SK-N-SH (cell line): ENCODE measurements around the gene FBXL12. TPM values are rescaled to one million over a fixed set of nuclear protein-coding genes. Genes with fewer than 3 reads are reported as not detected.

Experiments
- CTCF ChIA-PET: fragments of 300-600, 350-600 bp; formaldehyde crosslinking; extraction: SDS; loops from one replicate; lab custom pipeline; 2021; lab: Yijun Ruan, JAX
- POLR2A ChIA-PET: fragments of 350-600 bp; sonication (Branson Sonifier 250); formaldehyde crosslinking; extraction: SDS; loops from one replicate; lab custom pipeline; 2020; ENCODE audit warnings: antibody characterized with exemption, inconsistent platforms; lab: Yijun Ruan, JAX
- DNase-seq: peaks from one replicate; pipeline ENCODE4 v3.0.0; 2012
- H2AFZ ChIP-seq: fragments of 200-600 bp; sonication (generic); 2 replicates; pipeline ENCODE4 v1.8.1; 2016; ENCODE audit warnings: antibody characterized with exemption, mild to moderate bottlenecking, low read depth
- H3F3A ChIP-seq: fragments of 200-600 bp; sonication (generic); replicated peaks from 2 replicates; pipeline ENCODE3; 2016; ENCODE audit warnings: antibody characterized with exemption, mild to moderate bottlenecking; ENCODE audit not compliant: insufficient read depth
- H3K27ac ChIP-seq, 2 experiments: fragments of 200-500 bp in 1 of 2; fragments of 200-600 bp in 1 of 2; sonication (Bioruptor generic) in 1 of 2; sonication (generic), shearing (Covaris generic) in 1 of 2; 2 replicates each; pipeline versions ENCODE4 v1.5.1 to v1.6.1; 2014 to 2016; ENCODE audit warnings: low read depth in 2 of 2, inconsistent platforms in 1 of 2, low read length in 1 of 2, mild to moderate bottlenecking in 1 of 2, mixed read lengths in 1 of 2
- H3K27me3 ChIP-seq: fragments of 200-600 bp; sonication (generic), shearing (Covaris generic); 2 replicates; pipeline ENCODE4 v1.6.1; 2016; ENCODE audit warnings: mixed run types; ENCODE audit not compliant: insufficient read depth
- H3K36me3 ChIP-seq, 2 experiments: fragments of 200-500 bp in 1 of 2; fragments of 200-600 bp in 1 of 2; sonication (Bioruptor generic) in 1 of 2; sonication (generic) in 1 of 2; replicated peaks in 1 of 2; 2 replicates each; pipeline versions ENCODE3 to v1.5.1; 2014 to 2016; ENCODE audit warnings: low read length in 1 of 2, mild to moderate bottlenecking in 1 of 2; ENCODE audit not compliant: insufficient read depth in 2 of 2, control insufficient read depth in 1 of 2
- H3K4me1 ChIP-seq, 2 experiments: fragments of 200-500 bp in 1 of 2; fragments of 200-600 bp in 1 of 2; sonication (Bioruptor generic) in 1 of 2; sonication (generic), shearing (Covaris generic) in 1 of 2; 2 replicates each; pipeline versions ENCODE4 v1.5.1 to v1.6.1; 2014 to 2016; ENCODE audit warnings: low read depth in 1 of 2, low read length in 1 of 2, mixed run types in 1 of 2; ENCODE audit not compliant: insufficient read depth in 2 of 2, control insufficient read depth in 1 of 2
- H3K4me2 ChIP-seq: fragments of 200-600 bp; sonication (generic), shearing (Covaris generic); 2 replicates; pipeline ENCODE4 v1.6.1; 2017; ENCODE audit warnings: mixed run types
- H3K4me3 ChIP-seq, 2 experiments: fragments of 200-500 bp in 1 of 2; fragments of 200-600 bp in 1 of 2; sonication (Bioruptor generic) in 1 of 2; sonication (generic), shearing (Covaris generic) in 1 of 2; 2 replicates each; pipeline versions ENCODE4 v1.5.1 to v1.8.1; 2014 to 2016; ENCODE audit warnings: low read depth in 2 of 2, inconsistent platforms in 1 of 2, low read length in 1 of 2, mild to moderate bottlenecking in 1 of 2, mixed read lengths in 1 of 2, moderate library complexity in 1 of 2
- H3K79me2 ChIP-seq: fragments of 200-600 bp; sonication (generic); 2 replicates; pipeline ENCODE4 v1.8.1; 2017; ENCODE audit warnings: mild to moderate bottlenecking; ENCODE audit not compliant: insufficient read depth
- H3K9ac ChIP-seq: fragments of 200-600 bp; sonication (generic); 2 replicates; pipeline ENCODE4 v1.6.1; 2017; ENCODE audit warnings: mixed run types
- H3K9me2 ChIP-seq: fragments of 200-600 bp; sonication (generic); 2 replicates; pipeline ENCODE4 v1.6.1; 2017; ENCODE audit warnings: mixed run types
- H3K9me3 ChIP-seq: fragments of 200-600 bp; sonication (generic); 2 replicates; pipeline ENCODE4 v1.6.1; 2017; ENCODE audit warnings: mixed run types, mild to moderate bottlenecking, moderate library complexity
- H4K20me1 ChIP-seq: fragments of 200-600 bp; sonication (generic); 2 replicates; pipeline ENCODE4 v1.6.1; 2017; ENCODE audit warnings: mild to moderate bottlenecking, mixed run types; ENCODE audit not compliant: insufficient read depth
- CHD2 ChIP-seq: fragments of 150-350 bp; IDR thresholded peaks from 2 replicates; pipeline ENCODE4 v1.6.1; 2018; ENCODE audit warnings: low read length; ENCODE audit not compliant: partially characterized antibody
- ELF1 ChIP-seq: IDR thresholded peaks from 2 replicates; pipeline ENCODE4 v1.4.0; 2012
- EP300 ChIP-seq, 2 experiments: IDR thresholded peaks; 2 replicates each; pipeline versions ENCODE4 v1.4.0 to v1.6.1; 2012; ENCODE audit warnings: borderline replicate concordance in 1 of 2, low read depth in 1 of 2, low read length in 1 of 2
- EZH2phosphoT487 ChIP-seq: fragments of 200-600 bp; sonication (generic); IDR thresholded peaks from 2 replicates; pipeline ENCODE4 v1.6.1; 2017; ENCODE audit warnings: low read depth, mixed run types, mild to moderate bottlenecking, antibody characterized with exemption, moderate library complexity, borderline replicate concordance
- FOSL2 ChIP-seq: IDR thresholded peaks from 2 replicates; pipeline ENCODE4 v1.4.0; 2012; ENCODE audit warnings: low read depth, mild to moderate bottlenecking, moderate library complexity, borderline replicate concordance
- FOXJ3 ChIP-seq: sonication (generic); formaldehyde crosslinking; IDR thresholded peaks from 2 replicates; pipeline ENCODE4 v1.5.1; 2020; ENCODE audit warnings: mild to moderate bottlenecking, missing genetic modification reagents
- GABPA ChIP-seq: IDR thresholded peaks from 2 replicates; pipeline ENCODE4 v1.4.0; 2012; ENCODE audit warnings: low read depth, mild to moderate bottlenecking
- NRF1 ChIP-seq: IDR thresholded peaks from 2 replicates; pipeline ENCODE4 v1.6.1; 2012; ENCODE audit warnings: low read depth, mild to moderate bottlenecking, low read length
- RAD21 ChIP-seq: IDR thresholded peaks from 2 replicates; pipeline ENCODE4 v1.6.1; 2012; ENCODE audit warnings: mild to moderate bottlenecking, low read length
- REST ChIP-seq: IDR thresholded peaks from 2 replicates; pipeline ENCODE4 v1.6.1; 2012; ENCODE audit warnings: mild to moderate bottlenecking, low read depth, low read length, moderate library complexity
- RFX5 ChIP-seq: IDR thresholded peaks from 2 replicates; pipeline ENCODE4 v1.6.1; 2012; ENCODE audit warnings: mild to moderate bottlenecking, improper control_type of control experiment, low read length
- RXRA ChIP-seq: IDR thresholded peaks from 2 replicates; pipeline ENCODE4 v1.4.0; 2012; ENCODE audit warnings: low read depth, mild to moderate bottlenecking, borderline replicate concordance
- SIN3A ChIP-seq: IDR thresholded peaks from 2 replicates; pipeline ENCODE4 v1.6.1; 2012; ENCODE audit warnings: low read depth, mild to moderate bottlenecking, low read length, moderate library complexity, borderline replicate concordance
- SMC3 ChIP-seq: IDR thresholded peaks from 2 replicates; pipeline ENCODE4 v1.6.1; 2012; ENCODE audit warnings: low read depth, low read length, improper control_type of control experiment
- TAF1 ChIP-seq: IDR thresholded peaks from 2 replicates; pipeline ENCODE4 v1.6.1; 2012; ENCODE audit warnings: low read depth, mild to moderate bottlenecking, low read length, moderate library complexity, borderline replicate concordance
- TEAD4 ChIP-seq: IDR thresholded peaks from 2 replicates; pipeline ENCODE4 v1.4.0; 2012; ENCODE audit warnings: mild to moderate bottlenecking, borderline replicate concordance; ENCODE audit not compliant: insufficient read depth
- USF2 ChIP-seq: fragments of 150-350 bp; IDR thresholded peaks from 2 replicates; pipeline ENCODE4 v1.6.1; 2017; ENCODE audit warnings: antibody characterized with exemption, low read length, low read depth, borderline replicate concordance
- YY1 ChIP-seq: IDR thresholded peaks from 2 replicates; pipeline ENCODE4 v1.4.0; 2012; ENCODE audit warnings: low read depth, mild to moderate bottlenecking
- WGBS: methylation state at CpG from one replicate; pipeline ENCODE4 v1.1.6; 2017; ENCODE audit warnings: low lambda C conversion rate; 5-methylcytosine and 5-hydroxymethylcytosine counted together
- polyA plus RNA-seq, 3 experiments: library from polyadenylated mRNA; depleted of rRNA; stranded (reverse); fragments of >200 nt; gene quantifications; 2 replicates each; pipeline ENCODE4 v1.2.3, GENCODE V29; 2012
- TF ChIP-seq, protein P1 (sequence below): IDR thresholded peaks from 2 replicates; pipeline ENCODE4; 2012

FBXL12 gene
- polyA plus RNA-seq, 1 of the 3 experiments (the other 2 are of a cell fraction): 27.1 TPM

GRCh38 chr19:9806803-9807202 lies 12.1 kb downstream of the FBXL12 start (continued):
- TF ChIP-seq REST: no peak
- TF ChIP-seq SMC3: no peak
- TF ChIP-seq EZH2phosphoT487: no peak

DNA sequence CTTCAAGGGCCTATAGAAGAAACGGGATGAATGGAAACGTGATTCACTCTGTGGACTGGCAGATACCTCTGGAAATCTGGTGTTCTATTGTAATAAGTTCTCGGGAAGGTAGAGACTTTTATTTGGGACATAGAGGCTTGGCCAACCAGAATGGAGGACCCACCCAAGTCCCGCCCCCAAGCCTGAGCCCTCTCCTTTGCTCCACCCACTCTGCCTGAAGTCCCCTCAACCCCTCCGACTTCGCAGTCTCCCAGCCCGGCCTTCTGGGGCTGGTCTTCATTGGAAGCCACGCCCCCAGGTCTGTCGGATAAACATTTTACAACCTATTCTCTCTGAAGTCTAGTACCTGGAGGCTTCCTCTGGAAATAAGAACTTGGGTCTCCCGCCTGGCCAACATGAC lies 16.9 kb downstream of the FBXL12 start:
- Histone ChIP-seq H3K27ac (no peak overlapping the region), H3K79me2 (no peaks in the 10 kb centered on the region), H2AFZ (no peak overlapping the region), H3K4me2 (no peak overlapping the region), H3K9me2 (no peaks in the 10 kb centered on the region), H3K36me3 (no peaks in the 10 kb centered on the region), H3K9ac (no peak overlapping the region), H4K20me1 (no peaks in the 10 kb centered on the region), H3K4me1 (no peaks in the 10 kb centered on the region), H3F3A (no peaks in the 10 kb centered on the region), H3K9me3 (no peaks in the 10 kb centered on the region), H3K27me3 (no peaks in the 10 kb centered on the region), H3K4me3 (no peak overlapping the region)
- CTCF ChIA-PET: no interaction called here
- TF ChIP-seq EZH2phosphoT487 (no peak), RXRA (no peak), SIN3A (no peak), ELF1 (no peak), NRF1 (no peak), RFX5 (no peak), FOSL2 (no peak), GABPA (no peak), YY1 (no peak), EP300 (IDR thresholded peaks at IDR 0.05; ENCODE audit: borderline replicate concordance in 1 of 2, low read depth in 1 of 2, low read length in 1 of 2) (no peak), CHD2 (no peak), TEAD4 (no peak), SMC3 (no peak), REST (no peak), FOXJ3 (CRISPR knock-in tag) (no peak), USF2 (no peak), RAD21 (no peak), TAF1 (no peak)
- TF ChIP-seq, protein P1, sequence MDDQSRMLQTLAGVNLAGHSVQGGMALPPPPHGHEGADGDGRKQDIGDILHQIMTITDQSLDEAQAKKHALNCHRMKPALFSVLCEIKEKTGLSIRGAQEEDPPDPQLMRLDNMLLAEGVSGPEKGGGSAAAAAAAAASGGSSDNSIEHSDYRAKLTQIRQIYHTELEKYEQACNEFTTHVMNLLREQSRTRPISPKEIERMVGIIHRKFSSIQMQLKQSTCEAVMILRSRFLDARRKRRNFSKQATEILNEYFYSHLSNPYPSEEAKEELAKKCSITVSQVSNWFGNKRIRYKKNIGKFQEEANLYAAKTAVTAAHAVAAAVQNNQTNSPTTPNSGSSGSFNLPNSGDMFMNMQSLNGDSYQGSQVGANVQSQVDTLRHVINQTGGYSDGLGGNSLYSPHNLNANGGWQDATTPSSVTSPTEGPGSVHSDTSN: no peak
- WGBS: 95% methylated on average over 10 of the region's 10 CpGs
- DNase-seq: peak; percentile 36
- POLR2A ChIA-PET: no interaction called here
